AG09319 (cell line): ENCODE measurements around the gene NXN.
"Not testable (repeated sequence)": the region's sequence is repeated elsewhere in the genome, so short reads cannot be mapped to it uniquely, and the experiment has no call there.

Source experiments
- DNase-seq: peaks from one replicate; pipeline ENCODE4 v3.0.0-alpha.2; 2010; ENCODE audit warnings: low read depth; ENCODE audit errors: extremely low read depth
- TF ChIP-seq, protein P1 (sequence below): IDR thresholded peaks from 2 replicates; pipeline ENCODE4 v1.5.1; 2011; ENCODE audit warnings: low read depth, mild to moderate bottlenecking, inconsistent platforms, low read length, moderate library complexity

Gene NXN

DNA sequence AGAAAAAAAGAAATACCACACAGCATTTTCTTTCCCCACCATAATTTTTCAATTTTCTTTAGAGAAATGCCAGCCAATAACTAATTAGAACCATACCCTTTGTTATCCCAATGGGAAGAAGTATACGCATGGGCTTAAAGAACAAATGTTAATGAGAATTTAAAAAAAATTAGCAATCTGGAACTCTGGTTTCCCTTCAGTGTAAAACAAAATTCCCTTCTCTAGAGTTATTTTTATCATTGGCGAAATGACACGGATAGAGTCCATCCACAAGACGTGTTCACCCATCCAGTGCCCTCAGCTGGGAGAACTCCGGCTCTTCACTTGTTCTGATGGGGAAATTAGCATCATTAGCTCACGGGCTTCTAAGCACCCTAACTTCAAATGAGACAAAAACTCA is 3.3 kb downstream of the NXN start:
- TF ChIP-seq, protein P1, sequence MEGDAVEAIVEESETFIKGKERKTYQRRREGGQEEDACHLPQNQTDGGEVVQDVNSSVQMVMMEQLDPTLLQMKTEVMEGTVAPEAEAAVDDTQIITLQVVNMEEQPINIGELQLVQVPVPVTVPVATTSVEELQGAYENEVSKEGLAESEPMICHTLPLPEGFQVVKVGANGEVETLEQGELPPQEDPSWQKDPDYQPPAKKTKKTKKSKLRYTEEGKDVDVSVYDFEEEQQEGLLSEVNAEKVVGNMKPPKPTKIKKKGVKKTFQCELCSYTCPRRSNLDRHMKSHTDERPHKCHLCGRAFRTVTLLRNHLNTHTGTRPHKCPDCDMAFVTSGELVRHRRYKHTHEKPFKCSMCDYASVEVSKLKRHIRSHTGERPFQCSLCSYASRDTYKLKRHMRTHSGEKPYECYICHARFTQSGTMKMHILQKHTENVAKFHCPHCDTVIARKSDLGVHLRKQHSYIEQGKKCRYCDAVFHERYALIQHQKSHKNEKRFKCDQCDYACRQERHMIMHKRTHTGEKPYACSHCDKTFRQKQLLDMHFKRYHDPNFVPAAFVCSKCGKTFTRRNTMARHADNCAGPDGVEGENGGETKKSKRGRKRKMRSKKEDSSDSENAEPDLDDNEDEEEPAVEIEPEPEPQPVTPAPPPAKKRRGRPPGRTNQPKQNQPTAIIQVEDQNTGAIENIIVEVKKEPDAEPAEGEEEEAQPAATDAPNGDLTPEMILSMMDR = no peak; the same call in 1 of the 2 replicates
- DNase-seq = no peak

DNA sequence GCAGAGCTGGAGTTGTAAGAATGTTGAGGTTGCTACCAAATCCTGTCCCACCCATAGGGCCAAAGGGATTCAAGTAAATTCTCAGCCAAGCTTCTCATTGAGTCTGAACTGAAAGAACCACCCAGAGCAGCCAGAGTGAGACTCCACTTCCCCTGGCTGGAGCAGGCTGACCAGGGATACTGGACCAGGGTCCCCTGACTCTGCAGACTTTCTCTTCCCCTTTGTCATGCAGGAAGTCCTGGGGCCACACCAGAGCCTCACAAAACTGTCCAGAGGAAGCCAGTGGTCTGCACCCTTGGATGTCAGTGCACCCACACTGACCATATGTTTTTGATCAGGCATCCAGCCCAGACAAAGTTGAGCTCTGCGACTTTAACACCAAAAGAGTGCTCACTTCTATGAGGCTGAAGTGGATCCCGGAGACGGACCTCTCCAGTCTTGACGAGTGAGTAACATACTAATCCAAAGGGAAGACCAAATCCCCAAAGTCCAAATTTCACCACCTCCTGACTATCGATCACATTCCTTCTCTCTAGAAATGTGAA is 4.1 kb downstream of the NXN start:
- TF ChIP-seq, protein P1 = no peak
- DNase-seq = no peak

DNA sequence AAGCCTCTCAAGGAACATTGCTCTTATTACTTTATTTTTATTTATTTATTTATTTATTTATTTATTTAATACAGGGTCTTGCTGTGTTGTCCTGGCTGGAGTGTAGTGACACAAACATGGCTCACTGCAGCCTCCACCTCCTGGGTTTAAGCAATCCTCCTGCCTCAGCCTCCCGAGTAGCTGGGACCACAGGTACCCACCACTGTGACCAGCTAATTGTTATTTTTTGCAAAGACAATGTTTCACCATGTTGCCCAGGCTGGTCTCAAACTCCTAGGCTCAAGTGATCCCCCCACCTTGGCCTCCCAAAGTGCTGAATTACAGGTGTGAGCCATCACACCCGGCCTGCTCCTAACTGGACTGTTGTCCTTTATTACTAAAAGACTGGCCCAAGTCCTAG is 4.8 kb downstream of the NXN start:
- DNase-seq = not testable (repeated sequence)

DNA sequence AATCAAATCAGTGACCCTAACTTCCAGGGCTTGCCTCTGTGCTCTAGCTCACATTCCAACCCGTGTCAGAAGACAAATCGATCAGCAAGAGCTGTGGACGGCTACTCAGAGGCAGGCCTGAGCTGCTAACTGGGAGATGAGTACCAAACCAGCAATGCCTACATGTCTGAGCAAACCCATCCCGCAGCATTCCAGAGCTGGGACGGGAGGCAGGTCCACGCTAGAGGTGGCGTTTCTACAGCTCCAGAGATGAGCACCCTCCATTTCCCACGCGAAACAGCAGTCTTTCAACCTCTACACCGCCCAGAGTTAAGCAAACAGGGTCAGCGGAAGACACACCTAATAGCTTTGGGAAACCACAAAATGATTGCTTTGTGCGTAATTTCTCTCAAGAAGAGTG is 6.5 kb downstream of the NXN start:
- DNase-seq = no peak
- TF ChIP-seq, protein P1 = no peak

DNA sequence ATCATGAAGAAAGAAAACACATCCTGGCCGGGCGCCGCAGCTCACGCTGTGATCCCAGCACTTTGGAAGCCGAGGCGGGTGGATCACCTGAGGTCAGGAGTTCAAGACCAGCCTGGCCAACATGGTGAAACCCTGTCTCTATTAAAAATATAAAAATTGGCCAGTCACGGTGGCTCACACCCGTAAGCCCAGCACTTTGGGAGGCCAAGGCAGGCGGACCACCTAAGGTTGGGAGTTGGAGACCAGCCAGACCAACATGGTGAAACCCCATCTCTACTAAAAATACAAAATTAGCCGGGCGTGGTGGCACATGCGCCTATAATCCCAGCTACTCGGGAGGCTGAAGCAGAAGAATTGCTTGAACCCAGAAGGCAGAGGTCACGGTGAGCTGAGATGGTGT is 7.7 kb downstream of the NXN start:
- not testable (repeated sequence) for DNase-seq

DNA sequence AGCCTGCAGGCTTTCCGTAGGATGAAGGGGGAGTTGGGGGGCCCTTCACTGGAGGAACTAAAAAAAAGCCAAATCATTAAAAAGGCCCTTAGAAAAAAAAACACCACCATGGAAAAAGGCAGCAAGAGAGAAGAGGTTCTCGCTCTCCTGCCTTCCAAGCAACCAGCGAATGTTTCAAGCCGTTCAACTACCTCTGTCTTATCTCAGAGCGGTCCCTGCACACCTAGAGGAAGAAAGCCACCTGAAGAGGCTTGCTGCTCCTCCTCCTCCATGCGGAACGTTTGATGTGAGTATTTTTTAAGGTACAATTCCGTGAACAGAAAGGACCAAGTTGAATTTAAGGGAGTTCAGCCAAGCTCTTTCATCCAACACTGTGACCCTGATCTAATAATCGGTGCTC is 9.2 kb downstream of the NXN start:
- TF ChIP-seq, protein P1 = no peak
- DNase-seq = no peak

DNA sequence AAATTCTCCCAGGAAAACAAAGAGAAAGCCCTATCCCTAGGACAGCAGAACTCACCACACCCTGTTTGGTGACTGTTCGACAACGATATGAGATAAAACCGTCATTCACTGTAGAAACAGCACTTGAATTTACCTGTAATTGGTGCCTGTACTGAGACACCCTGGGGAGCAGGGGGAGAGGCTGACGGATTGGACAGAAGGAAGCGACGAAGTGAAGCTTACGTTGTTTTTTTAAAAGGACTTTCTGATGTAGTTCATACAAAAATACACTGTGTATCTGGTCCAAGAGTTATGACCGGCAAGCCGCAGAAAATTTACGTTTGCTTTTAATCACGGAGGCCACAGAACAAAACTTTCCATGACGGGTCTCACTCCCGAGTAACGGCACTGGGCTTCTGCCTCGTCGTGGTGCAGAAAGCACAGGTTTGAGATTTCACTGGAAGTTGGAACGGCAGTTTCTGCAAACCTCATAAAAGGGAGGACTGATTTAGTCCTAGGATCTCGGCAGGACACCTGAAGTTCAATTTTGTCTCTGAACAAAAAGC is 9.7 kb downstream of the NXN start:
- no peak for DNase-seq
- TF ChIP-seq, protein P1 = no peak

DNA sequence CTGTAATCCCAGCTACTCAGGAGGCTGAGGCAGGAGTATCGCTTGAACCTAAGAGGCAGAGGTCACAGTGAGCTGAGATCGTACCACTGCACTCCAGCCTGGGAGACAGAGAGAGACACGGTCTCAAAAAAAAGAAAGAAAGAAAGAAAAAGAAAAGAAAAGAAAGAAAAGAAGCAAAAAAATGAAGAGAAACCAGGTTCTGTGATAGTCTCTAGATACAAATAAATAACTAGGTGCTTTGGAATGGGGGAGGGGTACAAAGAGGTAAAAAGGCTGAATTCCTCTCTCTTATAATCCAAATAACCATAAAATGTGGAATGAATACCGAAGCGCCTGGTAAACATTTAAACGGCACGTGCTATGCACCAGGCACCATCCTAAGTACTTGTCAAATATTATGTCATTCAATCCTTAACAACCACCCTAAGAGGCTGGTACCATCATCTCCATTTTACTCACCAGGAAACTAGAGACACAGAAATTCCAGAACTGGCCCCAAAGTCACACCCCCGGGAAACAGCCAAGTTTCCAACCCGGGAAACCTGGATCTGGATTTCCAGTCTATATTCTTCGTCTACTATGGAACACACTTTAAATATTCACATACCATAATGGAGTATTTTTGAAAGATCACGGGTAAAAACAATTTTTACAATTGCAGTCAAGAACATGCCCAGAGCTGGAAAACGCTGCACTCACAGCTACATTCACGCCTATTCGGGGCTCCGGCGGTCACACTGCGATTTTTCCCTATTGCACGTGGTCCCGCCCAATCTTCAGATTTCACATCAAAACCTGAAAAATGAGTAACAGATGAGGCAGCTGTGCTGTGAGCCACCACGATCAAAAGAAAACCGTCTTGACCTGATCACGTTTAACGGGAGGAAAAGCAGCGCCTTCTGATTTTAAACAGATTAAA is 10.5 kb downstream of the NXN start:
- TF ChIP-seq, protein P1 = no peak
- no peak for DNase-seq
